Left ventricle myocardium superior (tissue), 1 donor: Measurements from ENCODE around the gene NDFIP2. TPM values are rescaled to one million over a fixed set of nuclear protein-coding genes. Genes with fewer than 3 reads are reported as not detected.

Experiments
- ATAC-seq: fragments of 200-7000 bp; cut with Tn5 transposase; one replicate; pipeline ENCODE4 v1.9.1; 2020; ENCODE audit warnings: mild to moderate bottlenecking, moderate library complexity
- DNase-seq: peaks from one replicate; pipeline ENCODE4 v3.0.0-alpha.2; 2020
- intact Hi-C: fragments of 100-400 bp; cut with micrococcal nuclease; formaldehyde crosslinking; loops from one replicate; pipeline ENCODE4 v1.11.0; 2022
- total RNA-seq: library from RNA; stranded (reverse); fragmentation: NEBNext Ultra II Directional; extraction: Animal tissue kit (Norgen Biotek cat#: 25700); gene quantifications from one replicate; pipeline ENCODE4 v1.2.1, GENCODE V29; 2021
- donor health status: DM: no; HTN: yes; CAD: no; lungs with severe emphysema.

NDFIP2 gene
- total RNA-seq, 1 donor from 2014 or later, result 46.3 TPM

GRCh38 chr13:79525064-79525857 lies 44.3 kb downstream of the NDFIP2 start:
- DNase-seq (no peak), ATAC-seq (peak; percentile 40)
- intact Hi-C loops, result no loop called here

GRCh38 chr13:79527698-79528097 lies 46.7 kb downstream of the NDFIP2 start:
- intact Hi-C loops, result no loop called here
- DNase-seq (no peak), ATAC-seq (peak; percentile 51)

- intact Hi-C loops, result no loop called here
- DNase-seq (no peak), ATAC-seq (peak; percentile 65)
These were observed 47.4 kb downstream of the NDFIP2 start for GRCh38 chr13:79528356-79528755.

GRCh38 chr13:79528759-79529191 lies 47.8 kb downstream of the NDFIP2 start:
- ATAC-seq, result peak; percentile 32
- intact Hi-C loops, result no loop called here

GRCh38 chr13:79529817-79530216 lies 48.9 kb downstream of the NDFIP2 start:
- ATAC-seq (no peak), DNase-seq (no peak)
- intact Hi-C loops, result loop anchor here (10.0 kb wide), 1 partner anchor 45 kb away; the partner anchor contains the start of gene NDFIP2

More at GRCh38 chr13:79528759-79529191, 47.8 kb downstream of the NDFIP2 start:
- no peak for DNase-seq

GRCh38 chr13:79530270-79530669 lies 49.3 kb downstream of the NDFIP2 start:
- ATAC-seq, result no peak
- intact Hi-C loops, result loop anchor here (10.0 kb wide), 1 partner anchor 45 kb away; the partner anchor contains the start of gene NDFIP2
- no peak for DNase-seq

GRCh38 chr13:79531542-79532254 lies 50.7 kb downstream of the NDFIP2 start:
- no peak for DNase-seq
- intact Hi-C loops, result loop anchor here (10.0 kb wide), 1 partner anchor 47 kb away; the partner anchor contains the start of gene NDFIP2
- no peak for ATAC-seq

GRCh38 chr13:79532576-79532975 lies 51.6 kb downstream of the NDFIP2 start:
- intact Hi-C loops, result loop anchor here (10.0 kb wide), 1 partner anchor 48 kb away; the partner anchor contains the start of gene NDFIP2
- DNase-seq (no peak), ATAC-seq (no peak)

GRCh38 chr13:79533781-79534400 lies 52.9 kb downstream of the NDFIP2 start:
- intact Hi-C loops, result loop anchor here (10.0 kb wide), 1 partner anchor 49 kb away; the partner anchor contains the start of gene NDFIP2

GRCh38 chr13:79534596-79534995 lies 53.6 kb downstream of the NDFIP2 start:
- intact Hi-C loops, result loop anchor here (10.0 kb wide), 1 partner anchor 50 kb away; the partner anchor contains the start of gene NDFIP2
- ATAC-seq (peak; percentile 83), DNase-seq (no peak)

More at GRCh38 chr13:79533781-79534400, 52.9 kb downstream of the NDFIP2 start:
- DNase-seq (no peak), ATAC-seq (no peak)

- ATAC-seq (no peak), DNase-seq (no peak)
- intact Hi-C loops, result loop anchor here (10.0 kb wide), 1 partner anchor 54 kb away; the partner anchor contains the start of gene NDFIP2
These were observed 57.8 kb downstream of the NDFIP2 start for GRCh38 chr13:79538757-79539156.

- no peak for DNase-seq
- intact Hi-C loops, result loop anchor here (2.0 kb wide), 1 partner anchor 116 kb away; no protein-coding TSS in a partner anchor
- ATAC-seq, result no peak
These were observed 59.5 kb downstream of the NDFIP2 start for GRCh38 chr13:79540504-79540903.

- ATAC-seq (peak; percentile 18), DNase-seq (no peak)
- intact Hi-C loops, result loop anchor here (2.0 kb wide), 1 partner anchor 117 kb away; no protein-coding TSS in a partner anchor
These were observed 60.6 kb downstream of the NDFIP2 start for GRCh38 chr13:79541426-79542049.

GRCh38 chr13:79543883-79544282 lies 62.9 kb downstream of the NDFIP2 start:
- ATAC-seq, result no peak
- intact Hi-C loops, result no loop called here
- DNase-seq, result no peak

GRCh38 chr13:79547211-79548195 lies 66.5 kb downstream of the NDFIP2 start:
- ATAC-seq (no peak), DNase-seq (no peak)
- intact Hi-C loops, result no loop called here

GRCh38 chr13:79548902-79549301 lies 67.9 kb downstream of the NDFIP2 start:
- DNase-seq (no peak), ATAC-seq (no peak)
- intact Hi-C loops, result no loop called here

- ATAC-seq (no peak), DNase-seq (no peak)
- intact Hi-C loops, result no loop called here
These were observed 68.6 kb downstream of the NDFIP2 start for GRCh38 chr13:79549355-79550106.
